SK-N-SH (cell line): ENCODE results near the gene ZNF557.
"Not testable (repeated sequence)": the region's sequence is repeated elsewhere in the genome, so short reads cannot be mapped to it uniquely, and the experiment has no call there.

ENCODE experiments used
- CTCF ChIP-seq: fragments of 200-600 bp; sonication (generic); IDR thresholded peaks from 2 replicates; pipeline ENCODE4 v1.6.1; 2017; ENCODE audit warnings: antibody characterized with exemption, mild to moderate bottlenecking, moderate library complexity
- EZH2phosphoT487 ChIP-seq: fragments of 200-600 bp; sonication (generic); IDR thresholded peaks from 2 replicates; pipeline ENCODE4 v1.6.1; 2017; ENCODE audit warnings: low read depth, mixed run types, mild to moderate bottlenecking, antibody characterized with exemption, moderate library complexity, borderline replicate concordance
- FOXM1 ChIP-seq: IDR thresholded peaks from 2 replicates; pipeline ENCODE4 v1.4.0; 2012; ENCODE audit warnings: low read depth, mild to moderate bottlenecking
- MEF2A ChIP-seq: IDR thresholded peaks from 2 replicates; pipeline ENCODE4 v1.4.0; 2012; ENCODE audit warnings: low read depth, borderline replicate concordance
- RAD21 ChIP-seq: IDR thresholded peaks from 2 replicates; pipeline ENCODE4 v1.6.1; 2012; ENCODE audit warnings: mild to moderate bottlenecking, low read length
- REST ChIP-seq: IDR thresholded peaks from 2 replicates; pipeline ENCODE4 v1.6.1; 2012; ENCODE audit warnings: mild to moderate bottlenecking, low read depth, low read length, moderate library complexity
- RFX5 ChIP-seq: IDR thresholded peaks from 2 replicates; pipeline ENCODE4 v1.6.1; 2012; ENCODE audit warnings: mild to moderate bottlenecking, improper control_type of control experiment, low read length
- SMC3 ChIP-seq: IDR thresholded peaks from 2 replicates; pipeline ENCODE4 v1.6.1; 2012; ENCODE audit warnings: low read depth, low read length, improper control_type of control experiment
- USF2 ChIP-seq: fragments of 150-350 bp; IDR thresholded peaks from 2 replicates; pipeline ENCODE4 v1.6.1; 2017; ENCODE audit warnings: antibody characterized with exemption, low read length, low read depth, borderline replicate concordance

GRCh38 chr19:7028790-7029189 is 40.7 kb upstream of the ZNF557 start:
- not testable (repeated sequence) for TF ChIP-seq FOXM1, REST, USF2, CTCF, SMC3, RAD21, EZH2phosphoT487, MEF2A, RFX5
